OCI-LY1 (cell line): ENCODE data around the gene ROBO1.

Source experiments
- H2AFZ ChIP-seq: fragments of 200-600 bp; sonication (generic), shearing (Covaris generic); 2 replicates; pipeline ENCODE4 v1.6.0; 2014; ENCODE audit warnings: antibody characterized with exemption, mild to moderate bottlenecking, low read length
- H3F3A ChIP-seq: fragments of 200-600 bp; sonication (generic), shearing (Covaris generic); 2 replicates; pipeline ENCODE4 v1.6.0; 2014; ENCODE audit warnings: mild to moderate bottlenecking, antibody characterized with exemption, low read length, moderate library complexity; ENCODE audit not compliant: insufficient read depth
- H3K27ac ChIP-seq: fragments of 200-600 bp; sonication (generic); 2 replicates; pipeline ENCODE4 v1.5.1; 2014; ENCODE audit warnings: low read length, mixed run types, mild to moderate bottlenecking, low read depth; ENCODE audit not compliant: poor library complexity, severe bottlenecking
- H3K27me3 ChIP-seq: fragments of 200-600 bp; sonication (generic); 2 replicates; pipeline ENCODE4 v1.6.0; 2014; ENCODE audit warnings: antibody characterized with exemption, mild to moderate bottlenecking, low read length, moderate library complexity; ENCODE audit not compliant: insufficient read depth
- H3K36me3 ChIP-seq: fragments of 200-600 bp; sonication (generic); 2 replicates; pipeline ENCODE4 v1.6.1; 2014; ENCODE audit warnings: mild to moderate bottlenecking, antibody characterized with exemption, low read length, moderate library complexity, mixed read lengths; ENCODE audit not compliant: insufficient read depth
- H3K4me1 ChIP-seq: fragments of 200-600 bp; sonication (generic); 2 replicates; pipeline ENCODE4 v1.5.1; 2014; ENCODE audit warnings: mild to moderate bottlenecking, low read length, moderate library complexity; ENCODE audit not compliant: insufficient read depth, severe bottlenecking
- H3K4me2 ChIP-seq: fragments of 200-600 bp; sonication (generic), shearing (Covaris generic); 2 replicates; pipeline ENCODE4 v1.6.1; 2014; ENCODE audit warnings: low read length
- H3K4me3 ChIP-seq: fragments of 200-600 bp; sonication (generic); 2 replicates; pipeline ENCODE4 v1.5.1; 2014; ENCODE audit warnings: low read length, low read depth, mild to moderate bottlenecking, mixed read lengths; ENCODE audit not compliant: poor library complexity, severe bottlenecking
- H3K79me2 ChIP-seq: fragments of 200-600 bp; shearing (Covaris generic); 2 replicates; pipeline ENCODE4 v1.6.1; 2016; ENCODE audit warnings: mixed run types, low read length, mixed read lengths; ENCODE audit not compliant: insufficient read depth
- H3K9ac ChIP-seq: fragments of 200-600 bp; sonication (generic), shearing (Covaris generic); 2 replicates; pipeline ENCODE4 v1.6.1; 2014; ENCODE audit warnings: mild to moderate bottlenecking, low read length, mixed read lengths
- H3K9me2 ChIP-seq: fragments of 200-600 bp; sonication (generic), shearing (Covaris generic); 2 replicates; pipeline ENCODE4 v1.6.1; 2014; ENCODE audit warnings: low read depth, mild to moderate bottlenecking, low read length, mixed read lengths
- H3K9me3 ChIP-seq: fragments of 200-600 bp; shearing (Covaris generic); 2 replicates; pipeline ENCODE4 v1.6.1; 2014; ENCODE audit warnings: low read length, mixed read lengths
- H4K20me1 ChIP-seq: fragments of 200-600 bp; sonication (generic), shearing (Covaris generic); 2 replicates; pipeline ENCODE4 v1.6.0; 2016; ENCODE audit warnings: mild to moderate bottlenecking, low read length; ENCODE audit not compliant: insufficient read depth
- CTCF ChIP-seq: fragments of 200-600 bp; sonication (generic), shearing (Covaris generic); IDR thresholded peaks from 2 replicates; pipeline ENCODE4 v1.5.1; 2017; ENCODE audit warnings: mild to moderate bottlenecking, antibody characterized with exemption, low read length, moderate library complexity, mixed read lengths
- EZH2 ChIP-seq: fragments of 200-600 bp; sonication (generic), shearing (Covaris generic); IDR thresholded peaks from 2 replicates; pipeline ENCODE4 v1.8.0; 2017; ENCODE audit warnings: borderline replicate concordance, mixed run types, mild to moderate bottlenecking, antibody characterized with exemption, low read length, moderate library complexity, mixed read lengths

Gene ROBO1

DNA sequence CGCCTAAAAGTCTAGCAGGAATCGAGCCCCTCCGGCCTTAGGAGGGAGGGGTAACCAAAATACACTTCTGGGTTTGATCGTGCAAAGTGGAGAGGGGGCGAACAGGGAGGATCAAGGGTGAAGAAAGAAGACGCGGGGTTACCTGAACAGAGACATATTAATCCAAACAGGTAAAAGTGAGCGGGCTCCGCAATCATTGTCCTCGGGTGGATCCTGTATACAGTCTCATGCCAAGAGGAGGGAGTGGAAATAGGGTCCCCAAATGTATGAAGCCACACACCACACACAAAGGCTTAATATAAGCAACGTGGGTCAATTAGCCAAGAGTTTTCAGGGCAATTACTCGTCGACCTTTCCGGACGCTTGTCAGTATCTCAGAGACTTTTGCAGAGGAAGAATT lies 749.5 kb downstream of the ROBO1 start:
- no peak overlapping the region for H3K4me2 ChIP-seq
- H3F3A ChIP-seq, result no peaks in the 10 kb centered on the region
- TF ChIP-seq CTCF, result no peak
- TF ChIP-seq EZH2, result no peak
- no peaks in the 10 kb centered on the region for H3K9me3 ChIP-seq
- no peaks in the 10 kb centered on the region for H4K20me1 ChIP-seq
- no peak overlapping the region for H2AFZ ChIP-seq
- H3K36me3 ChIP-seq, result no peaks in the 10 kb centered on the region
- no peaks in the 10 kb centered on the region for H3K9me2 ChIP-seq
- no peak overlapping the region for H3K4me3 ChIP-seq
- H3K27ac ChIP-seq, result no peak overlapping the region
- no peaks in the 10 kb centered on the region for H3K27me3 ChIP-seq
- H3K4me1 ChIP-seq, result no peaks in the 10 kb centered on the region
- no peaks in the 10 kb centered on the region for H3K79me2 ChIP-seq
- H3K9ac ChIP-seq, result no peak overlapping the region

DNA sequence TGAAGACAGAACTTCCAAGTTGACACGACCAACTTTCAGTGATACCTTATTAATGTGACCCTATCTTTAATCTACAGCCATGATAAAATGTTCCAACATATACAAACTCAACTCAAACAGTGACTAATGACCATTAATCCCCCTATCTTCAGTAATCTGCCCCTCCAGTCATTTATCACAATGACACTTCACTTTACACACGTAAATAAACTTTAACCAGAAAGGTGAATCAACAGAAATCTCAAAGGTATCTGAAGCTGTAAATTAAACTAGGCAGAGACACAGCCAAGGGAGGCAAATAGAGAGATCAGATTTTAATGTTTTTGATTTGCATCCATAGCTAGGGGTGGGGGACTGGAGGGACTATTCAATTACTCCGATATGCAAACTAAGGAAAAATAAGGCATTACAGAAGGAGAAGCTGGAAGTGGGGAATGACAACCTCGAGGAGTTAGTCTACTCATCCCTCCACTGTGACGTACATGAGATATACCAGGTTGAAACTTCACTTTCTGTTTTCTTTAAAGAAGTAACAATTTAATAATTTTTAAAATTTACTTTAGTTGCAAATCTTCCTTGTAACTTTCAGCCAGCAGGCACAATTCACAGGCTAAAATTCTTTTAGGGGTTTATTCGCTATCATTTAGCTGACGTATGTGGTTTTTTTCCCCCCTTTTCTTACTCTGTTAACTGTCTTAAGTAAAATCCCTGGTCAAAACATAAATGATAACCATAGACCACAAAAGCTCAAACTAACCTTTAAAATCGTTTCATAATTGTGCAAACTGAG lies 751.0 kb downstream of the ROBO1 start:
- Histone ChIP-seq H3K4me2 (no peak overlapping the region), H3F3A (no peaks in the 10 kb centered on the region), H3K4me3 (no peak overlapping the region), H4K20me1 (no peaks in the 10 kb centered on the region), H3K79me2 (no peaks in the 10 kb centered on the region), H3K9me3 (no peaks in the 10 kb centered on the region), H3K9me2 (no peaks in the 10 kb centered on the region), H3K9ac (no peak overlapping the region), H3K36me3 (no peaks in the 10 kb centered on the region), H3K27ac (no peak overlapping the region), H2AFZ (no peak overlapping the region), H3K27me3 (no peaks in the 10 kb centered on the region), H3K4me1 (no peaks in the 10 kb centered on the region)
- no peak for TF ChIP-seq EZH2
- TF ChIP-seq CTCF, result no peak

DNA sequence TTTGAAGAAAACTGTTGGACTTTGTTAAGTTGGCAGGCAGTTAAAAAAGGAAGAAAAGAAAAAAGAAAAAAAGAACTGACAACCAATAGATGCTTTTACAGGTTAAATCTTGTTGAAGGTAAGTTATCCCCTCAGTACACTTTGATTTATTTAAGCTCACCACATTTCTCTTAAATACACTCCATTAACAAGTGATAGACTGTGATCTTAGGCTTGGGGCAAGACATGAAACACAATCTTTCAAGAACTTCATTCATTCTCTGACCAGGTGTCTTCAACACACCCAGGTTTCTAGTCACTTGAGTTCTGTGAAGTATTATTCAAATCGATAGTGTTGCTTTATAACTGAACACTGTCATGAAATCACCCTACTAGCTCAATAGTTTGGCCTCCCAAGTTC lies 751.9 kb downstream of the ROBO1 start:
- no peaks in the 10 kb centered on the region for H3F3A ChIP-seq
- TF ChIP-seq CTCF (no peak), EZH2 (no peak)
- no peaks in the 10 kb centered on the region for H3K36me3 ChIP-seq
- no peaks in the 10 kb centered on the region for H3K9me3 ChIP-seq
- H3K79me2 ChIP-seq, result no peaks in the 10 kb centered on the region
- H3K27ac ChIP-seq, result no peak overlapping the region
- H3K27me3 ChIP-seq, result no peaks in the 10 kb centered on the region
- no peaks in the 10 kb centered on the region for H3K9me2 ChIP-seq
- H4K20me1 ChIP-seq, result no peaks in the 10 kb centered on the region
- H3K4me1 ChIP-seq, result no peaks in the 10 kb centered on the region
- H2AFZ ChIP-seq, result no peak overlapping the region
- no peak overlapping the region for H3K4me3 ChIP-seq
- no peak overlapping the region for H3K9ac ChIP-seq
- H3K4me2 ChIP-seq, result no peak overlapping the region
